SK-N-MC (cell line): ENCODE results near the gene PRKAR2B.
A peak's percentile ranks its signal among the peaks of the same experiment; 100 is the strongest.

Experiments
- DNase-seq: peaks from one replicate; pipeline ENCODE4 v3.0.0-alpha.2; 2011; ENCODE audit warnings: low read depth, low spot score
- H3K27ac ChIP-seq: fragments of 200-600 bp; sonication (generic); 2 replicates; pipeline ENCODE4 v1.5.1; 2016; ENCODE audit warnings: mixed run types
- H3K36me3 ChIP-seq: fragments of 200-600 bp; sonication (generic); 2 replicates; pipeline ENCODE4 v1.6.1; 2017; ENCODE audit warnings: antibody characterized with exemption, low read length, mixed read lengths; ENCODE audit not compliant: insufficient read depth
- H3K4me3 ChIP-seq: fragments of 200-600 bp; sonication (generic); 2 replicates; pipeline ENCODE4 v1.5.1; 2016
- H3K9ac ChIP-seq: fragments of 200-600 bp; sonication (generic); 2 replicates; pipeline ENCODE4 v1.8.0; 2017; ENCODE audit warnings: mixed run types, mixed read lengths; ENCODE audit not compliant: insufficient read length
- H3K9me3 ChIP-seq: fragments of 200-600 bp; sonication (generic); 2 replicates; pipeline ENCODE4 v1.6.1; 2017; ENCODE audit warnings: low read depth, mild to moderate bottlenecking, antibody characterized with exemption, low read length, moderate library complexity, mixed read lengths
- EZH2 ChIP-seq: fragments of 200-600 bp; sonication (generic); IDR thresholded peaks from one replicate; pipeline ENCODE4 v1.6.1; 2017; ENCODE audit warnings: antibody characterized with exemption
- FOXP2 ChIP-seq: optimal IDR thresholded peaks from 2 replicates; pipeline ENCODE3; 2011; ENCODE audit warnings: mild to moderate bottlenecking, moderate library complexity; ENCODE audit not compliant: insufficient read depth; ENCODE audit errors: extremely low read length, control extremely low read depth
- POLR2AphosphoS5 ChIP-seq: IDR thresholded peaks from 2 replicates; pipeline ENCODE4 v1.6.1; 2012; ENCODE audit warnings: mild to moderate bottlenecking, low read depth, low read length, borderline replicate concordance

The PRKAR2B gene

DNA sequence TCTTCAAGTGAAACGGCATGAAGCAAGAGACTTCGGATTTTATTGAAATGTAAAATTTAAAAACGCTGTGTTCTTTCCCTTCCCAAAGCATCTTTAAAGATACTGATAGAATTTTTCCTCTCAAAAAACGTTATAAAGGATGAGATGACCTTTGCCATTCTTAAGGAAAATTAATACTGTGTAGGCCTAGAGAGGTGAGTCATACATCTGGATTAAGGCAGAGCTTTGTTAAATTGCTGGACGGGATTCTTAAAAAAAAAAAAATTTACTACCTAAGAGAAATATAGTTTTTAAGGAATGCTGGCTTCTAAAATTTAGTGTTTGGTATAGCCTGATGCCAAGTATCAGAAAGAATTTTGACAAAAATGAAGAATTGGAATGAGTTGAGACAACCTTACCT is 118.0 kb downstream of the PRKAR2B start:
- no peak overlapping the region for H3K27ac ChIP-seq
- DNase-seq: no peak

GRCh38 chr7:107164092-107164491 is 119.6 kb downstream of the PRKAR2B start:
- Histone ChIP-seq H3K4me3 (no peak overlapping the region), H3K9ac (no peak overlapping the region), H3K27ac (no peak overlapping the region), H3K36me3 (no peaks in the 10 kb centered on the region), H3K9me3 (no peaks in the 10 kb centered on the region)
- no peak for DNase-seq
- no peak for TF ChIP-seq EZH2
- TF ChIP-seq POLR2AphosphoS5: no peak
- no peak for TF ChIP-seq FOXP2

More for the DNA sequence above, 118.0 kb downstream of the PRKAR2B start:
- Histone ChIP-seq H3K9ac (no peak overlapping the region), H3K4me3 (no peak overlapping the region), H3K9me3 (no peaks in the 10 kb centered on the region), H3K36me3 (no peaks in the 10 kb centered on the region)
- TF ChIP-seq POLR2AphosphoS5 (no peak), FOXP2 (no peak), EZH2 (no peak)

DNA sequence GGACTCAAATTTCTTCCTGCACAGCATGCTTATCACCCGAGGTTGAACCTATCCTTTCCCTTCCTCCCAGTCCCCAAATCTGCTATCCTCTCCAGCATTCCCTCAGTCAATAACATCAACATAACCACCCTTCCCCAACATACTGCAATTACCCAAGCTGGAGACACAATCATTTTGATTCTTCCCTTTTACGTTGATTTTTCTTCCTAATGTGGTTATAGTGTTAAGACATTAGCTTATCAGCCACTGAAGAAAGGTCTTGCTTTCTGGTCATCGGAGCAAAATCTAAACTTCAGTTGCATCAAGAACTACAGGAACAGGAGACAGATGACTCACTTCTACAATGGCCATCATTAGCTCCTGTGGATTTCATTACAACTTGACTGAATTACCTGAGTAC is 120.8 kb downstream of the PRKAR2B start:
- Histone ChIP-seq H3K9me3 (no peaks in the 10 kb centered on the region), H3K9ac (no peak overlapping the region), H3K27ac (no peak overlapping the region), H3K36me3 (no peaks in the 10 kb centered on the region), H3K4me3 (no peak overlapping the region)
- no peak for TF ChIP-seq EZH2
- no peak for TF ChIP-seq FOXP2
- no peak for TF ChIP-seq POLR2AphosphoS5
- DNase-seq: no peak

DNA sequence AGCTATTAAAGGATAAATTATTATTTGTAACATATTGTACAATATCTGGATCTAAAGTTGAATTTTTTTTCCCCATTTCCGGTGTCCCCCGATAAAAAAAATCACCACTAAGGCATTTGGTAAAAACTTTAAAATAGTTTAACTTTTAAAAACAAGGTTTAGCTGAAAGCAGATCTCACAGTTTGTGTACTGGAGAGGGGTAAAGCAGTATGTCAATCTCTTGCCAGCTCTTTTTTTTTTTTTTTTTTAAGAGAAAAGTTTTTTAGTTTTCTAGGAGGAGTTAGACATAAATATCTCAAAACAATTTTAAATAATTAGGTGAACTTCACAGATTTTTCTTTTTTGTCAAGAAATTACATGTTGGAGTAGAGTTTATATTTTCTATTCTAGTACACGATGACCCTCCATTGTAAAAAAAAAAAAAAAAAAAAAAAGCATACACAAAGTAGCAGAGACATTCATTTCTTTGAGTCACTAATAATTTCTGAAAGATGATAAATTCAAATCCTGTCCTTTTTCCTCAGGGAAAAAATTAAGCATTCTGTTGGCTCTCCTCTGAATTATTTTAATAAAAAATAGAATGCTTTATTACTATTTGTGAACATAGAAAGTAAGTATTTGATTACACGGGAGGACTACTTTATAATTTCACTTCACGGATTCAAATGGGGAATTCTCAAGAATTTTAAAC is 122.4 kb downstream of the PRKAR2B start:
- Histone ChIP-seq H3K4me3 (peak overlapping the region; percentile 86), H3K27ac (peak overlapping the region; percentile 97), H3K36me3 (no peaks in the 10 kb centered on the region), H3K9me3 (no peaks in the 10 kb centered on the region), H3K9ac (peak overlapping the region; percentile 98)
- DNase-seq: no peak
- TF ChIP-seq POLR2AphosphoS5 (no peak), EZH2 (no peak), FOXP2 (no peak)

DNA sequence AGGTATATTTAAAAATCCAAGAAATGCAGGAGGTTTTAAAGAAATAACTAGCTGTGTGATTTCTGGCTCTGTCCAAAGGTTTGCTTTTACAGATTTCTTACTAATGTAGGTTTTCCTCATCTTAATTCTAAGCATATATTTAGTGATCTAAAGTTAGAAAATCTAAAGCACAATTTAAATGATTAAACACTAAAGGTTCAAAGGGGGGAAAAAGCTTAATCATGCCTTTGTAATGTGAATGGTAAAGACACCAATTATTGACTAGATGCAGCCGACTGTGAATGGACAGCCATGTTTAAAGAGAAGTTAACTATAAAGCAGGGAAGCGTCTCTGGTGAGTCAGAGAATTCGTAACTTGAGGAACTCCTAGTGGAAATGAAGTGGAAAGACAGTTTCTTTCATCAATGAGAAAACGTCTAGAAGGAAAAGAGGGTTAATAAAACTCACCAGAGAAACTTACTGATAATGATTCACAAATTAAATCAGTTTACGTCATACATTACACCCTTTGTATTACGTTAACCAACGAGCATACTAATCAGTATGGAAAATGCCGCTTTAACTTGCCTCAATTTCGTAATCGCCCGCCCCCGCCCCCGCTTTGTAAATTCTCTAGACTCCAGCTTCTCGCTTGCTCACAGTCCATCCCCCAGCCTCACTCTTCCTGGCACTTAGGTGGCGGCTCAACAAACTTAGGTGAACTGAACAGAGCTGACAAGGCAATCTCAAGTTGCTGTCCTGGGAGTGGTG is 123.2 kb downstream of the PRKAR2B start:
- Histone ChIP-seq H3K27ac (peak overlapping the region; percentile 97), H3K36me3 (no peaks in the 10 kb centered on the region), H3K4me3 (peak overlapping the region; percentile 86), H3K9ac (peak overlapping the region; percentile 98), H3K9me3 (no peaks in the 10 kb centered on the region)
- no peak for TF ChIP-seq FOXP2
- peak; percentile 56 for TF ChIP-seq POLR2AphosphoS5
- TF ChIP-seq EZH2: no peak
- peak; percentile 84 for DNase-seq

GRCh38 chr7:107168233-107169119 is 124.0 kb downstream of the PRKAR2B start, which contains the start of gene HBP1:
Gene HBP1, plus strand, starts transcription at chr7:107169003. Its CDS starts 10,891 bp downstream, at chr7:107179894.
- DNase-seq: peak; percentile 100
- H3K36me3 ChIP-seq: no peaks in the 10 kb centered on the region
- H3K9me3 ChIP-seq: no peaks in the 10 kb centered on the region
- peak within 1 kb of the TSS; percentile 98 for H3K9ac ChIP-seq
- peak within 1 kb of the TSS; percentile 91 for H3K4me3 ChIP-seq
- peak within 1 kb of the TSS; percentile 97 for H3K27ac ChIP-seq
- TF ChIP-seq FOXP2: peak; percentile 87
- TF ChIP-seq POLR2AphosphoS5: no peak
- no peak for TF ChIP-seq EZH2

- H3K27ac ChIP-seq: peak overlapping the region; percentile 87
- no peak for DNase-seq
- no peaks in the 10 kb centered on the region for H3K9me3 ChIP-seq
- TF ChIP-seq EZH2 (no peak), FOXP2 (no peak), POLR2AphosphoS5 (peak; percentile 63)
- H3K9ac ChIP-seq: peak overlapping the region; percentile 86
- no peaks in the 10 kb centered on the region for H3K36me3 ChIP-seq
- H3K4me3 ChIP-seq: peak overlapping the region; percentile 91
Observed at GRCh38 chr7:107169120-107170050, 124.9 kb downstream of the PRKAR2B start.
